ENCODE data around the gene DGKD.
"Not testable (repeated sequence)": the region's sequence is repeated elsewhere in the genome, so short reads cannot be mapped to it uniquely, and the experiment has no call there.

Gene DGKD

GRCh38 chr2:233365861-233366520, 11.7 kb downstream of the DGKD start:
- no peak for DNase-seq

- no peak for DNase-seq
Observed at GRCh38 chr2:233367586-233367985, 13.3 kb downstream of the DGKD start.

DNA sequence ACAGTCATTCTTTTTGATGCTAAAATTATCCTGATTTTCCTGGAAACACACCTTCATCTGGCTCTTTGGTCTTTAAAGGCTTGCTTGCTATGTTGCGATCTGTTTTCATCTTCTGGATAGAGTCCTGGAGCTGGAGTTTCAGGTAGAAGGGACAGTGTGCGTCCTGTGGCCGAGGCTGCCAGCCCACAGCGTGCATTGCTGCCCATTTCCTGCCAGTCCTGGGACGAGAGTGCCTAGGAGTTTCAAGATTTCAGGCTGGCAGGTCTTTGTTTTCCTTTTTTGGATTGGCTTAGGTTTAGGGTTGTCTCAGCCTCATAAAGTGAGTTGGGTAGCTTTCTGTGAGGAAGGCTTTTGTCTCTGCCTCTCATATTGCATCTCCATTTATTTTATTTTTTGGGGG, 14.5 kb downstream of the DGKD start:
- DNase-seq, result no peak

DNA sequence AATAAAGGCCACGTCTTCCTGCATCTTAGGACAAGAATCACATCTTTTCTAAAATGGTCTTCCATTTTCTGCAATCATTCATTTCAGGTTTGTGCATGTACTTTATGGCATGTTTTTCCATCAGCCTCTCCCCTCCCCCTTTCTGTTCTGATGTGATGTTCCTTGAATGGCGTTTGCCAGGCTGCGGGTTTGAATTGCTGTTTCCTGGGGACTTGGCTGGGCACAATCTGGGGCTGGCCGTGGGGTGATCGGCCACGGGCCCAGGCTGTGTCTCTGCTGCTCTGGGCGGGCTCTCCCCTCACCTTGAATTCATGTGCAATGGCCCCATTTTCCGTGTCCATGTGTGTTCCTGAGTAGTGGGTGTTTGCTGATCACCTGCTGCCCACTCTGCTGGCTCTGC, 15.2 kb downstream of the DGKD start:
- no peak for DNase-seq

- no peak for DNase-seq
Observed at GRCh38 chr2:233369897-233370685, 15.8 kb downstream of the DGKD start.

DNA sequence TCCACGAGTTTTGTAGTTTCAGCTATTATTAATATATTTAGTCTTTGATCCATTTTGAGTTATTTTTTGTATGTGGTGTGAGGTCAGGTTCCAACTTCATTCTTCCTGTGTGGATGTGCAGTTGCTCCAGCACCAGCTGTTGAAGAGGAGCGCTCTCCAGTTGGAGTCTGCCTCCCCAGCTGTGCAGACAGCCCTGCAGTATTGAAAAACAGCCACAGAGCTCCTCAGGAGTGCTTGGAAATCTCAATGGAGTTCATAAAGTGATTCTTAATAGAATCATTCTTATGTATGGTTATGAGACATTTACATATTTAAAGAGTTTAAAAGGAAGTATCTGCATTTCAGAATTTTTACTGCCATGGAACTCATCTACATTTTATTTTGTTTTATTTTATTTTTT, 17.3 kb downstream of the DGKD start:
- DNase-seq, result no peak

DNA sequence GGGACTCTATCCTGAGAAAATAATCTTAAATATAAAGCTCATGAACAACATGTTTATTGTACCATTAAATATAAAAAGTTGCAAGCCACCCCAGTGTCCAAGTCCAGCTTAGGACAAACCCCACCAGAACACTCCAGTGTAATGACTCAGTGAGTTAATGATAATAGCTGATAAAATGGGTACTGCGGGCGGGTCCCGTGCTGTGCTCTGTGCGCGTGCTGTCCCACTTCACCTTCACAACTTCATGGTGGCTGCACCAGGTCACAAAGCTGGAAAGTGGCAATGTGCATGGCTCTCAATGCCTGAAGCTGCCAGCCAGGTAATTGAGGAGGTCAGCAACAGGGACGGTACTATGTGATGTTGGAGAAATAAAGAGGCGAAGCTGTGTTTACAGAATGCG, 18.6 kb downstream of the DGKD start:
- DNase-seq, result no peak

DNA sequence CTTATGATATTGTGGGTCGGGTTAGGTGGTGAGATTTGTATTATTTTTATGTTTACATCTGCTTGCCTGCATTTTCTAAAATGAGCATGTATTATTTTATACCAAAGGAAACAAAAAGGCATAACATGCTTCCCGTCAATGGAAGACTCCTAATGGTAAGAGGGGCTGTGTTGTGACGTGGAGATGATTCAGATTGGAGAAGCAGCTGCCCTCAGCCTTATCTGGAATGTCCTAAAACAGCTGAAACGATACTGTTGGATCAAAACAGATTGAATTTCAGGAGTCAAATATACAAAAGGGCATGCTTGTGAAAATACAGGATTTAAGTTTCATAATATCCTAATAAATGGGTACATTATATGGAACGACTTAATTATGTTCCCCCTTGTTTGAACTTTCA, 19.0 kb downstream of the DGKD start:
- DNase-seq, result no peak

- DNase-seq, result not testable (repeated sequence)
Observed at GRCh38 chr2:233374776-233375175, 20.5 kb downstream of the DGKD start.

GRCh38 chr2:233375490-233376314, 21.4 kb downstream of the DGKD start:
- DNase-seq, result no peak

- no peak for DNase-seq
Observed at GRCh38 chr2:233379034-233379433, 24.7 kb downstream of the DGKD start.

GRCh38 chr2:233379441-233379840, 25.1 kb downstream of the DGKD start:
- no peak for DNase-seq

GRCh38 chr2:233380132-233380895, 26.0 kb downstream of the DGKD start:
- no peak for DNase-seq

GRCh38 chr2:233380995-233381637, 26.8 kb downstream of the DGKD start:
- no peak for DNase-seq

- DNase-seq, result no peak
Observed at GRCh38 chr2:233381638-233381995, 27.3 kb downstream of the DGKD start.

- no peak for DNase-seq
Observed at GRCh38 chr2:233384015-233384414, 29.7 kb downstream of the DGKD start.

DNA sequence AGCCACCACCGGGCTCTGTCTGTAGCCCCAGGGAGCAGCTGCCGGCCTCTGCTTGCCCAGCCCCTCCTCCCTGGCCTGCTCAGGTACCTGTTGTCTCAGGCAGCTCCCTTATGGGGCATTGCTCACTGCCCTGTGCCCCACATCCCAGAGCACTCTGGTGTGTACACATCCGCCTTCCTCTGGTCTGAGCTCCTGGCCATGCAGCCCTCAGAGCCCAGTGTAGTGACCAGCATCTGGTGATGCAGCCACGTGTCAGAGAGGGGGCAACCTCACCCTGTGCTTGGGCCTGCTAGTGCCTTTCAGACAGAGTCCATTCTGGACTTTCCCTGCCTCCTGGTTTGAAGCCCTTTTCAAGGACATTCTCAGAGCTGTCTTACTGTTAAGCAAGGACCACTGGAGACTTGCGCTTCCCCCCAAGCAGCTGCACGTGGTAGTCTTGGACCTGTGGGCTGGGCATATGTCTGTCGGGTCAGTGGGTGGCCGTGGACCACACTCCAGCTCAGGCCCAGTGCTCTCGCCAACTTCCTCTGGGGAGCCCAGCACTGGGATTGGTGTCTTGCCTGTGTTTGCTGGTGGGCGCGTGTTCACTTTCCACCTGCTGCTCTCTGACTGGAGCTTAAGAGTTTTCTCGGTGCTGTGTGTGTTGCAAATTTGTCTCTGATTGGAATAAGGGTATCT, 30.7 kb downstream of the DGKD start:
- DNase-seq, result no peak

DNA sequence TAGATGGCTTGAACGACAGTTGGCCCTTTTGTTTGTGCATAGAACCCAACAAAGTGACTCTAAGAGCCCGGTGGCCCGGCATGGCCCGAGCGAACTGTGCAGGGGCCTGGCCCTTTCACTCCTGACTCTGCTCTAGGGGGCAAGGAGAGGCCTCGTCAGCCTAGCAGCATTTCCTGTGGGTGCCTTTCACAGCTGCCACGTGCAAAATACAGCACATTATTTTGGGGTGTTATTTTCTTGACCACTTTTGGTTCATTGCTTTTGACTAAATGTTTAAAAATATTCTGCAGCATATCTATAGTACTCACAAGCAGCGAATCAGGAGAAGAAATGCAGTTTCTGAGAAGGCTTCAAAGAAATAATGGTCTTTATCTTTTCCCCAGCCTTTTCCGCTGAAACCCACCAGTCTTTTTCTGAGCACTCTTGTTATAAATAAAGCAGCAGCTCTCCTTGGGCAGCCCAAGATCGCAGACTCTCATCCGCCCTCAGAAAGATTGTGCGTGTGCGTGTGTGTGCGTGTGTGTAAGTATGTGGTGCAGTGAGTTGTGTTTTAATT, 31.3 kb downstream of the DGKD start:
- DNase-seq, result no peak

GRCh38 chr2:233386382-233387041, 32.2 kb downstream of the DGKD start:
- DNase-seq, result no peak

GRCh38 chr2:233387225-233387624, 32.9 kb downstream of the DGKD start:
- no peak for DNase-seq

Measured in NCI-H446 treated with DMSO at 0.1 percent for 48 hours (cell line).